HepG2 (cell line): ENCODE measurements around the gene LMOD3.

Experiments used
- CHD2 ChIP-seq: IDR thresholded peaks from 2 replicates; pipeline ENCODE4 v1.6.1; 2011; ENCODE audit warnings: low read depth, low read length, improper control_type of control experiment
- ETV5 ChIP-seq: IDR thresholded peaks from 2 replicates; pipeline ENCODE4 v1.6.1; 2018; ENCODE audit warnings: missing biosample characterization, missing genetic modification reagents, inconsistent platforms, borderline replicate concordance
- GATA4 ChIP-seq: sonication (generic); IDR thresholded peaks from 2 replicates; pipeline ENCODE4 v1.6.1; 2016; ENCODE audit warnings: antibody characterized with exemption, low read depth, borderline replicate concordance
- MAFG ChIP-seq: sonication (generic); formaldehyde crosslinking; IDR thresholded peaks from 2 replicates; pipeline ENCODE4 v1.5.1; 2020; ENCODE audit warnings: mild to moderate bottlenecking, missing genetic modification reagents
- MAFK ChIP-seq, 2 experiments: IDR thresholded peaks in 1 of 2; conservative IDR thresholded peaks in 1 of 2; 2 replicates each; pipeline ENCODE4 v1.6.1; 2011; ENCODE audit warnings: improper control_type of control experiment in 2 of 2, low read length in 2 of 2
- NFYB ChIP-seq: sonication (generic); formaldehyde crosslinking; IDR thresholded peaks from 2 replicates; pipeline ENCODE4 v1.4.0; 2020; ENCODE audit warnings: missing genetic modification reagents
- POLR2A ChIP-seq, 2 experiments: IDR thresholded peaks; 2 replicates each; pipeline ENCODE4 v1.6.1; 2011; ENCODE audit warnings: low read depth in 2 of 2, low read length in 2 of 2, mild to moderate bottlenecking in 1 of 2, moderate library complexity in 1 of 2; ENCODE audit not compliant: insufficient read depth in 1 of 2
- POLR2AphosphoS5 ChIP-seq: IDR thresholded peaks from 2 replicates; pipeline ENCODE4 v1.6.1; 2012; ENCODE audit warnings: low read depth, low read length
- RELA ChIP-seq: sonication (generic); formaldehyde crosslinking; IDR thresholded peaks from 2 replicates; pipeline ENCODE4 v1.4.0; 2020; ENCODE audit warnings: missing genetic modification reagents
- ZFP37 ChIP-seq: sonication (generic); formaldehyde crosslinking; IDR thresholded peaks from 2 replicates; pipeline ENCODE4 v1.4.0; 2020; ENCODE audit warnings: missing genetic modification reagents, borderline replicate concordance
- TF ChIP-seq, protein P1 (sequence below): sonication (generic); formaldehyde crosslinking; IDR thresholded peaks from 2 replicates; pipeline ENCODE4 v1.5.0; 2020; ENCODE audit warnings: mild to moderate bottlenecking, missing genetic modification reagents, moderate library complexity

DNA sequence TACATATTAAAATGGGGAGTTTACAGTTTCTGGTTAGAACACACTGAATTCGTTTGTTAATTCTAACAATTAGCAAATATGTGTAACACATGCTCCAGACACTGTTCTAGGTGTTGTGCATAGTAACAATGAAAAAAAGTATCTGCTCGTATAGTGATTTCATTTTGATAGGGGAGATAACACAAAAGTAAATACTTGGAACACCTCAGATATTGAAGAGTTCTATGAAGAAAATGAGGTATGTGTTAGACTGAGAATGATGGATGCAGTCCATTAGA, 63.5 kb downstream of the LMOD3 start:
- TF ChIP-seq, protein P1, sequence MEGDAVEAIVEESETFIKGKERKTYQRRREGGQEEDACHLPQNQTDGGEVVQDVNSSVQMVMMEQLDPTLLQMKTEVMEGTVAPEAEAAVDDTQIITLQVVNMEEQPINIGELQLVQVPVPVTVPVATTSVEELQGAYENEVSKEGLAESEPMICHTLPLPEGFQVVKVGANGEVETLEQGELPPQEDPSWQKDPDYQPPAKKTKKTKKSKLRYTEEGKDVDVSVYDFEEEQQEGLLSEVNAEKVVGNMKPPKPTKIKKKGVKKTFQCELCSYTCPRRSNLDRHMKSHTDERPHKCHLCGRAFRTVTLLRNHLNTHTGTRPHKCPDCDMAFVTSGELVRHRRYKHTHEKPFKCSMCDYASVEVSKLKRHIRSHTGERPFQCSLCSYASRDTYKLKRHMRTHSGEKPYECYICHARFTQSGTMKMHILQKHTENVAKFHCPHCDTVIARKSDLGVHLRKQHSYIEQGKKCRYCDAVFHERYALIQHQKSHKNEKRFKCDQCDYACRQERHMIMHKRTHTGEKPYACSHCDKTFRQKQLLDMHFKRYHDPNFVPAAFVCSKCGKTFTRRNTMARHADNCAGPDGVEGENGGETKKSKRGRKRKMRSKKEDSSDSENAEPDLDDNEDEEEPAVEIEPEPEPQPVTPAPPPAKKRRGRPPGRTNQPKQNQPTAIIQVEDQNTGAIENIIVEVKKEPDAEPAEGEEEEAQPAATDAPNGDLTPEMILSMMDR: no peak
- TF ChIP-seq MAFG (CRISPR knock-in tag): no peak
- TF ChIP-seq POLR2A (IDR thresholded peaks at IDR 0.05; ENCODE audit: insufficient read depth in 1 of 2, low read depth in 2 of 2, low read length in 2 of 2): no peak
- no peak for TF ChIP-seq RELA (CRISPR knock-in tag)
- TF ChIP-seq MAFK (conservative IDR thresholded peaks at IDR 0.05 in 1 of 2, IDR thresholded peaks at IDR 0.05 in 1 of 2; ENCODE audit: low read length in 2 of 2): no peak
- no peak for TF ChIP-seq NFYB
- no peak for TF ChIP-seq CHD2
- TF ChIP-seq ETV5 (CRISPR knock-in tag): no peak
- TF ChIP-seq GATA4: no peak
- no peak for TF ChIP-seq ZFP37 (CRISPR knock-in tag)
- TF ChIP-seq POLR2AphosphoS5: no peak
